HG02798 (cell line): ENCODE data around the gene COMMD1.
"Not testable (repeated sequence)": the region's sequence is repeated elsewhere in the genome, so short reads cannot be mapped to it uniquely, and the experiment has no call there.

Source experiments
- ATAC-seq: cut with Tn5 transposase; IDR thresholded peaks from one replicate; pipeline ENCODE4 v1.9.1; 2021; ENCODE audit warnings: mild to moderate bottlenecking; ENCODE audit not compliant: unreplicated experiment, poor library complexity

The COMMD1 gene

GRCh38 chr2:62010632-62011256 lies 105.3 kb downstream of the COMMD1 start:
- no peak for ATAC-seq

- no peak for ATAC-seq
Observed at GRCh38 chr2:62013641-62014040, 108.2 kb downstream of the COMMD1 start.

- no peak for ATAC-seq
Observed at GRCh38 chr2:62014102-62014501, 108.6 kb downstream of the COMMD1 start.

GRCh38 chr2:62016957-62017356 lies 111.5 kb downstream of the COMMD1 start:
- ATAC-seq, result no peak

- no peak for ATAC-seq
Observed at GRCh38 chr2:62029910-62030309, 124.4 kb downstream of the COMMD1 start.

GRCh38 chr2:62030902-62031301 lies 125.4 kb downstream of the COMMD1 start:
- no peak for ATAC-seq

- ATAC-seq, result no peak
Observed at GRCh38 chr2:62032096-62032495, 126.6 kb downstream of the COMMD1 start.

GRCh38 chr2:62034715-62035114 lies 129.2 kb downstream of the COMMD1 start:
- no peak for ATAC-seq

GRCh38 chr2:62036229-62036628 lies 130.8 kb downstream of the COMMD1 start:
- ATAC-seq, result no peak

GRCh38 chr2:62036761-62037250 lies 131.3 kb downstream of the COMMD1 start:
- no peak for ATAC-seq

- ATAC-seq, result peak; percentile 100
Observed at GRCh38 chr2:62038975-62039771, 133.7 kb downstream of the COMMD1 start.

GRCh38 chr2:62040926-62041325 lies 135.5 kb downstream of the COMMD1 start:
- no peak for ATAC-seq

GRCh38 chr2:62041701-62042385 lies 136.4 kb downstream of the COMMD1 start:
- not testable (repeated sequence) for ATAC-seq

GRCh38 chr2:62042400-62042799 lies 136.9 kb downstream of the COMMD1 start:
- no peak for ATAC-seq

GRCh38 chr2:62042944-62043343 lies 137.5 kb downstream of the COMMD1 start:
- no peak for ATAC-seq

GRCh38 chr2:62045017-62045543 lies 139.6 kb downstream of the COMMD1 start:
- no peak for ATAC-seq

GRCh38 chr2:62046141-62046540 lies 140.7 kb downstream of the COMMD1 start:
- ATAC-seq, result no peak

GRCh38 chr2:62050456-62051045 lies 145.1 kb downstream of the COMMD1 start:
- no peak for ATAC-seq

GRCh38 chr2:62054029-62054791 lies 148.7 kb downstream of the COMMD1 start:
- no peak for ATAC-seq
